Suprapubic skin (tissue), 4 donors: ENCODE results near the gene PDE9A. TPM values are rescaled to one million over a fixed set of nuclear protein-coding genes. Genes with fewer than 3 reads are reported as not detected.
A peak's percentile ranks its signal among the peaks of the same experiment; 100 is the strongest.

Experiments used
- DNase-seq, 2 donors: peaks; one replicate each; pipeline ENCODE4 v3.0.0-alpha.2; 2019; ENCODE audit warnings: low spot score in 2 of 2
- H3K27ac ChIP-seq: fragments of 200-600 bp; sonication (generic); one replicate; pipeline ENCODE4 v1.5.1; 2019
- H3K27me3 ChIP-seq: fragments of 200-600 bp; sonication (generic); one replicate; pipeline ENCODE4 v1.5.1; 2019
- H3K36me3 ChIP-seq: fragments of 200-600 bp; sonication (generic); one replicate; pipeline ENCODE4 v1.5.1; 2019
- H3K4me1 ChIP-seq: fragments of 200-600 bp; sonication (generic); one replicate; pipeline ENCODE4 v1.5.1; 2019
- H3K4me3 ChIP-seq: fragments of 200-600 bp; sonication (generic); one replicate; pipeline ENCODE4 v1.5.1; 2019; ENCODE audit warnings: mild to moderate bottlenecking
- H3K9me3 ChIP-seq: fragments of 200-600 bp; sonication (generic); one replicate; pipeline ENCODE4 v1.5.1; 2019
- EP300 ChIP-seq: sonication (generic); formaldehyde crosslinking; IDR thresholded peaks from one replicate; pipeline ENCODE4 v1.6.1; 2017; ENCODE audit warnings: antibody characterized with exemption
- POLR2A ChIP-seq, 2 donors: fragments of 450-650 bp; IDR thresholded peaks; one replicate each; pipeline ENCODE4 v1.6.1; 2017; ENCODE audit warnings: antibody characterized with exemption in 2 of 2, mild to moderate bottlenecking in 2 of 2, moderate library complexity in 2 of 2
- POLR2AphosphoS5 ChIP-seq, 3 donors: sonication (generic); formaldehyde crosslinking; IDR thresholded peaks; one replicate each; pipeline ENCODE4 v1.6.1; 2017; ENCODE audit warnings: antibody characterized with exemption in 3 of 3
- WGBS: methylation state at CpG from one replicate; pipeline ENCODE4 v1.1.5; 2018; 5-methylcytosine and 5-hydroxymethylcytosine counted together
- total RNA-seq, 4 donors: library from RNA; depleted of rRNA; stranded (reverse); fragments of >200 nt; gene quantifications; one replicate each; pipeline ENCODE4 v1.1.0, GENCODE V29; 2016
- TF ChIP-seq, protein P1 (sequence below), 2 donors: fragments of 200-600 bp in 1 of 2; fragments of 450-650 bp in 1 of 2; sonication (generic) in 1 of 2; IDR thresholded peaks; one replicate each; pipeline ENCODE4 v1.5.1; 2016 to 2019; ENCODE audit warnings: antibody characterized with exemption in 2 of 2, mild to moderate bottlenecking in 1 of 2, moderate library complexity in 1 of 2

Gene PDE9A
- total RNA-seq, 4 donors from 2014 or later = 4.5 to 12.0 (median 7.1) TPM

DNA sequence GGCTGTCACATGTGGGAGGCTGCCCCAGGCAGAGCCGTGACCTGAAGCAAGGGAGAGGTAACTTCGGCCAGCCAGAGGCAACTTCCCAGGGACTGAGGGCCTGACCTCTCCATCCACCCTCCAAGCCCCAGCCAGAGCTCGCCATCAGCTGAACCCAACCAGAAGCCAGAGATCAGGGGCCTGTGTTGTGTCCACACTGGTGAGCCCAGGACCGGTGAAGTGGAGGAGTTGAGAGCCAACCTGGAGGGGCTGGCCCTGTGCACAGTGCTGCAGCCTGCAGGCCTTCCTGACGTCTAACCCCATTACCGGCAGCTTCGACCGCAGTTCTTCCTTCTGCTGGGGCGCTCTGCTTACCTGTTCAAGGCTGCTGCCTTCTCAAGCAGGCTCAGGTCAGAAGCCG, 19.6 kb upstream of the PDE9A start:
- 89% methylated on average over 10 of the region's 10 CpGs for WGBS
- peak; percentile 37 to 65 for DNase-seq
- no peaks in the 10 kb centered on the region for H3K9me3 ChIP-seq
- H3K4me1 ChIP-seq = peaks cover 10% of the 10 kb centered on the region
- TF ChIP-seq POLR2AphosphoS5 (IDR thresholded peaks at IDR 0.05) = no peak
- H3K27me3 ChIP-seq = peaks cover 18% of the 10 kb centered on the region
- no peak overlapping the region for H3K4me3 ChIP-seq
- no peaks in the 10 kb centered on the region for H3K36me3 ChIP-seq
- no peak overlapping the region for H3K27ac ChIP-seq

DNA sequence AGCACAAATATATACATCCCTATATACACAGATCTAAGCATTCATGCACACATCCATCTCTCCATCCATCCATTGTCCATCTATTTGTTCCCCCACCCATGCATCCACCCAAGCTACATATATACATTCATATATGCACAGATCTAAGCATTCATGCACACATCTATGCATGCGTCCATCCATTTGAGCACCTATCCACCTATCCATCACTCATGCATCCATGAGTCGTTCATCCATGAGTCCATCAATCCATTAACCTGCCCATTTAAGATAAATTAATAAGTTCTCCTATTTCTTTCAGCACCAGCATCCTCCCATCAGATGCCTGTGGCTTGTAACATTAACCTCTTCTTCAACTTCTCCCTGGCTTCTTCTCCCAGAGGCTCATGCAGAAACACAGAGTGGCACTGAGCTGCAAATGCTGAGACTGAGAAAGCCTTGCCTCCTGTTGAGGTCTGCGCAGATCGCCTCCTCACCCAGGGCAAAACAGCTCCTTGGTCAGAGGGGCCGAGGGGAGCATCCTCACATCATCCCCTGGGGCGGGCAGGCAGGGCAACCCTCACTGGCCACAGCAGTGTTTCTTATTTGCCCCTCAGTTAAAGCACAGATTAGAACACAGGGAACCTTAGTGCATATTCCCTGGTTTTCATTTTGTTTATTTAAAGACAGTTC, 17.4 kb upstream of the PDE9A start:
- no peak overlapping the region for H3K27ac ChIP-seq
- H3K4me3 ChIP-seq = no peak overlapping the region
- TF ChIP-seq POLR2A (IDR thresholded peaks at IDR 0.05) (no peak), EP300 (no peak), POLR2AphosphoS5 (IDR thresholded peaks at IDR 0.05) (no peak)
- TF ChIP-seq, protein P1, sequence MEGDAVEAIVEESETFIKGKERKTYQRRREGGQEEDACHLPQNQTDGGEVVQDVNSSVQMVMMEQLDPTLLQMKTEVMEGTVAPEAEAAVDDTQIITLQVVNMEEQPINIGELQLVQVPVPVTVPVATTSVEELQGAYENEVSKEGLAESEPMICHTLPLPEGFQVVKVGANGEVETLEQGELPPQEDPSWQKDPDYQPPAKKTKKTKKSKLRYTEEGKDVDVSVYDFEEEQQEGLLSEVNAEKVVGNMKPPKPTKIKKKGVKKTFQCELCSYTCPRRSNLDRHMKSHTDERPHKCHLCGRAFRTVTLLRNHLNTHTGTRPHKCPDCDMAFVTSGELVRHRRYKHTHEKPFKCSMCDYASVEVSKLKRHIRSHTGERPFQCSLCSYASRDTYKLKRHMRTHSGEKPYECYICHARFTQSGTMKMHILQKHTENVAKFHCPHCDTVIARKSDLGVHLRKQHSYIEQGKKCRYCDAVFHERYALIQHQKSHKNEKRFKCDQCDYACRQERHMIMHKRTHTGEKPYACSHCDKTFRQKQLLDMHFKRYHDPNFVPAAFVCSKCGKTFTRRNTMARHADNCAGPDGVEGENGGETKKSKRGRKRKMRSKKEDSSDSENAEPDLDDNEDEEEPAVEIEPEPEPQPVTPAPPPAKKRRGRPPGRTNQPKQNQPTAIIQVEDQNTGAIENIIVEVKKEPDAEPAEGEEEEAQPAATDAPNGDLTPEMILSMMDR (IDR thresholded peaks at IDR 0.05) = no peak
- H3K9me3 ChIP-seq = no peaks in the 10 kb centered on the region
- H3K27me3 ChIP-seq = peaks cover 15% of the 10 kb centered on the region
- no peaks in the 10 kb centered on the region for H3K36me3 ChIP-seq
- 78% methylated on average over 6 of the region's 6 CpGs for WGBS
- peak in 1 of 2 donors; percentile 26 for DNase-seq
- peaks cover 17% of the 10 kb centered on the region for H3K4me1 ChIP-seq

DNA sequence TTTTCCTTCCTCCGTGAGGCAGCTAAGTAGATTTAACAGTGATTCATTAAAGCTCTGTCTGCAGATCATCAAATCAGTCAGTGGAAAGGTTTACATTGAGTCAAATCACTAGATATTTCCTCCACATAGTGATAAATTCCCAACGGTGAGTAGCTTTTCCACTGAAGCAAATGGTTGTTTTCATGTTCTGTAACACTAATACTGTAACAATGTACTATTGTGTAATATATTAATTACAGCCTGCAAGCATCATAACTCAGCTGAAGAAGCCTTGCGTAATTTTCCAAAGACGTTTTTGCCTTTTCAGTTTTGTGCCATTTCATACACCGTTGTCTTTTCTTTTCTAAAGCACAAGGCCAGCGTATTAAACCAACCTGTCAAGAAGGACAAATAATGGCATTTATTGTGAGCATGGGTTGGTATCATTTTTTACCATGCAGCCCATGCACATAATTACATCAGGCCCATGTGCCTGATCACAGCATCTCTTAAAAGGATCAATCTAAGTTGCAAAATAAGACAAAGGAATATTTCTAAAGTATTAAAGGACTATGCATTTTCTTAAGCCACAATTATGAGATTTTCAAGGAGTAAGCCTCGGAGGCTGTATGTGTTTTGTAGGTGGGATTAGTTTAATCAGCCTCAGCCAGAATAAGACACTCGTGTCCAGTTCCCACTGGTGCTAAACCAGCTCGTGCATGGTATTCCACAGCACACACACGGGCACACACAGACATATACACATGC, 16.7 kb upstream of the PDE9A start:
- Histone ChIP-seq H3K27me3 (peaks cover 13% of the 10 kb centered on the region), H3K4me3 (no peak overlapping the region), H3K36me3 (no peaks in the 10 kb centered on the region), H3K27ac (no peak overlapping the region), H3K9me3 (no peaks in the 10 kb centered on the region), H3K4me1 (peaks cover 24% of the 10 kb centered on the region)
- no peak for DNase-seq
- no peak for TF ChIP-seq EP300
- no peak for TF ChIP-seq POLR2AphosphoS5 (IDR thresholded peaks at IDR 0.05)
- no peak for TF ChIP-seq POLR2A (IDR thresholded peaks at IDR 0.05)
- TF ChIP-seq, protein P1 (IDR thresholded peaks at IDR 0.05) = no peak
- WGBS = 39% methylated on average over 10 of the region's 10 CpGs

DNA sequence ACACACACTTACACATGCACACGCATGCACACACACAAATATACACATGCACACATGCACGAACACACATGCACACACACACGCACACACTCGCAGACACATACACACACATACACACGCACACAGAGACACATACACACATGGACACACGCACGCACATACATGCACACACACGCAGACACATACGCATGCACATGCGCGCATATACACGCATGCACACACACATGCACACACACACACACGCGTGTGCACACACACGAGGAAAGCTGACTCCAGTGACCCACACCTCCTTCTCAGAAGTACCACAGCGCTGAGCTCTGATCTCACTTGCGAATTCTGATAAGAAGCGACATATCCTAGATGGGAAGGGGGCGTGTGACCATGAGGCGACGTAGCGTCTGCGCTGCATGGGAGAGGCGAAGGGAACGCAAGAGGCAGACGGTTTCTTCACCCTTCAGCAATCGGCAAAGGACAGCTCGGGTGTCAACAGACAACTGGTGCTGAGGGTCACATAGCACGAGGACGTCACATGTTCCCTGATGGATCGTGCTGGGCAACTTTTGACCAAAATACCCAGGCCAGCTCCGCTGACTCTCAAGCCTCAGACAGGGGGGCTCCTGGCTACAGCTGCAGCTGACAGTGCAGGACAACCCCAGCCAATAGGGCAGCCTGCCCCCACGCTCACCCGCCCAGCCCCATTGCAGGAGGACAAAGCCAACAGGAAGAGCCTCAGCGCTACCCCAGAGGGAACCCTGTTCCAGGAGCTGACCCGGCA, 16.0 kb upstream of the PDE9A start:
- Histone ChIP-seq H3K27ac (no peak overlapping the region), H3K4me3 (no peak overlapping the region), H3K4me1 (peaks cover 25% of the 10 kb centered on the region), H3K36me3 (no peaks in the 10 kb centered on the region), H3K9me3 (no peaks in the 10 kb centered on the region), H3K27me3 (peaks cover 17% of the 10 kb centered on the region)
- TF ChIP-seq EP300 = no peak
- WGBS = 92% methylated on average over 29 of the region's 36 CpGs
- no peak for DNase-seq

DNA sequence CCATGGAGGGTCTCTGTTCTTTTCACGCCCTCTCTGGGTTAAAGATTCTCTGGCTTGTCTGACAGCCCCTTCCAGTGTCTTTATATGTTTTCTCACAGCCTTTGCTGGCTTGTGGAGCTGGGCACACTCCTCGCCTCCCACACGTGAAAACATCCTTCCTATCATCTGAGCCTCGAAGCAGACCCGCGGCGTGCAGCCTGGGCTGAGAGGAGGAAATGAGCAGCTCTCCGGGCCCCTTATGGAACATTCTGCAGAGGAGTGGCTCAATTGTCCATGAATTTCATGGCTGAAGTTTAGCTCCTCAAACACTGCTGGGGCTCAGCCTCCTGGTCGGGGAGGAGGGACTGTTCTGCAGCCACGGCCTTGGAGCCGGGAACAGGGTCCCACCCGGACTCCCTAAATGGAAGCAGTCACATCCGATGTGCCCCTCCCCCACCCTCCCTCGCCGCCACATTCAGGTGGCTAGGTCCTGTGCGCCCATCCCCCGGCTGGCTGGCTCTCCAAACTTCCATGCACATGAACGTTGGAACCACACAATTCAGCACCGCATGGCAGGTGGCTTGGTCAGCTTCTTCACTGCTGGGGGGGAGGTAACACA, 15.1 kb upstream of the PDE9A start:
- H3K27me3 ChIP-seq = peaks cover 17% of the 10 kb centered on the region
- H3K36me3 ChIP-seq = no peaks in the 10 kb centered on the region
- 65% methylated on average over 17 of the region's 19 CpGs for WGBS
- TF ChIP-seq POLR2A (IDR thresholded peaks at IDR 0.05) = no peak
- no peak for TF ChIP-seq EP300
- TF ChIP-seq, protein P1 (IDR thresholded peaks at IDR 0.05) = no peak
- no peak for TF ChIP-seq POLR2AphosphoS5 (IDR thresholded peaks at IDR 0.05)
- DNase-seq = no peak
- H3K9me3 ChIP-seq = no peaks in the 10 kb centered on the region
- H3K4me1 ChIP-seq = peaks cover 25% of the 10 kb centered on the region
- no peak overlapping the region for H3K4me3 ChIP-seq
- H3K27ac ChIP-seq = no peak overlapping the region
